Diencephalon (tissue), 1 donor: Measurements from ENCODE around the gene PLRG1. TPM values are rescaled to one million over a fixed set of nuclear protein-coding genes. Genes with fewer than 3 reads are reported as not detected.

Source experiments
- small RNA-seq: library from RNA; depleted of rRNA; stranded (forward); fragments of <200 nt; gene quantifications from one replicate; pipeline ENCODE3, GENCODE V24; 2014
- total RNA-seq: library from RNA; depleted of rRNA; stranded (reverse); fragments of >200 nt; gene quantifications from one replicate; pipeline ENCODE4 v1.2.3, GENCODE V29; 2014

Gene PLRG1
- 74.3 TPM for total RNA-seq

GRCh38 chr4:154549894-154550790 lies at the start of gene PLRG1:
Gene PLRG1, minus strand, starts transcription at chr4:154550400. Its CDS starts 92 bp downstream, at chr4:154550308.

GRCh38 chr4:154590329-154591006 lies 40.3 kb upstream of the PLRG1 start, which contains the start of gene FGA:
Gene FGA, minus strand, starts transcription at chr4:154590742. Its CDS starts 55 bp downstream, at chr4:154590687.

GRCh38 chr4:154562697-154563254 lies 12.6 kb upstream of the PLRG1 start, which contains the start of gene FGB:
Gene FGB, plus strand, starts transcription at chr4:154563011. Its CDS starts 8 bp downstream, at chr4:154563019.

DNA sequence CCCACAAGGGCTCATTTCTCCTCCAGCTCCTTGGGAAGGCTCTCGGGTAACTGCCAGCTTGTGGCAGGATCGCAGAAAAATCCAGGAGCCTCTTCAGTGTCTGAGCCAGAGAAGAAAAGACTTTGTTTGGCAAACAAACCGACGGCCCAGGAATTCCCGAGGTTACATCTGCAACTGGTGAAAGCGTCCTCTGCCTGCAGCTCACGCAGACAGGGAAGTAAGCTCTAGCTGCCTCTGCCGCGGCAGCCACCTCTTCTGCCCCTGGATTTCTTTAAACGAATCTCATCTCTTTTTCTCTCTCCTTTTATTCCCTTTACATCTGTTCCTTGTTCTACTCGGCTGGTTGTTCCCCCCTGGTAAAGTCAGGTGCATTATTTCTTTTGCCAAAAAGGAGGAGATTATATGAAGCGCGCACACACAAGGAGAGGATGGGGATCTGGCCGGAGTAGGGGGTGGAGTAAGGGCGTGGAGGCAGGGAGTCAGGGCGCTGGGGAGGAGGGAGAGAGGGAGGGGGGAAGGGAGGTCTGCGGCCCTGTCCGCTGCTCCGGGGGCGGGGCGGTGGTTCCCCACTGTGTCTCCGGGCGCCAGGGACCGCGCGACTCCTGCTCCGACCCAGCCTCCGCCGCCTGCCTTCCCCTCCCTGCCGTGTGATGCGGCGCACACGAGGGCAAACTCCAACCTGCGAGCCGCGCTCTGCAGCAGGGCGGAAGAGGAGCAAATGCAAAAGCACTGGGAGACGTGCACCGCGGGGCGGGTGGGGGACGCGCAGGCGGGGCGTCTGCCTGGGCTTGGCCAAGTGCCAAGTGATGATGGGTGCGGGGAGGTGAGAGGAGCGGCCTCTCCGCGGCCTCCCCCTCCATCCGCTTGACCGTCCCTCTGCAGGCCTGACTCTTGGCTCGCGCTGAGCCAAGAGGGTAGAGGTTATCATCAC lies 58.6 kb downstream of the PLRG1 start, which contains the start of gene DCHS2:
DCHS2 (minus strand) TSS at position 459 of the 931 bp plus-strand sequence; CDS start at position 15, 444 bp downstream.

Small RNA genes lying within 50 kb of the gene (small RNA-seq; reads per million reads assigned to genes)
- not detected for gene RNU6-1285P

Other genes starting within 250 kb of the PLRG1 start
- 28.6 TPM for gene DCHS2, start 58.6 kb downstream of the PLRG1 start, total RNA-seq
- gene FGB, start 12.6 kb upstream of the PLRG1 start, total RNA-seq, result not detected
- gene FGA, start 40.3 kb upstream of the PLRG1 start, total RNA-seq, result not detected
- gene FGG, start 62.3 kb upstream of the PLRG1 start, total RNA-seq, result not detected
- gene LRAT, start 193.6 kb upstream of the PLRG1 start, total RNA-seq, result 3.0 TPM
- 0.69 TPM for gene RBM46, start 230.9 kb upstream of the PLRG1 start, total RNA-seq